GM21390 (cell line): ENCODE data around the gene TMEM131L.
"Not testable (repeated sequence)": the region's sequence is repeated elsewhere in the genome, so short reads cannot be mapped to it uniquely, and the experiment has no call there.

Experiments
- ATAC-seq: cut with Tn5 transposase; IDR thresholded peaks from one replicate; pipeline ENCODE4 v1.9.1; 2021; ENCODE audit not compliant: unreplicated experiment

TMEM131L gene

GRCh38 chr4:153466081-153466948 is at the start of gene TMEM131L:
Gene TMEM131L, plus strand, starts transcription at chr4:153466360. Its CDS starts 38 bp downstream, at chr4:153466398.
- ATAC-seq = peak; percentile 37

- not testable (repeated sequence) for ATAC-seq
Observed at GRCh38 chr4:153416456-153416855, 49.7 kb upstream of the TMEM131L start.

- no peak for ATAC-seq
Observed at GRCh38 chr4:153418121-153418520, 48.0 kb upstream of the TMEM131L start.

- ATAC-seq = no peak
Observed at GRCh38 chr4:153418558-153418957, 47.6 kb upstream of the TMEM131L start.

- ATAC-seq = no peak
Observed at GRCh38 chr4:153419029-153419428, 47.1 kb upstream of the TMEM131L start.

GRCh38 chr4:153419673-153420278 is 46.4 kb upstream of the TMEM131L start:
- no peak for ATAC-seq

GRCh38 chr4:153420361-153420760 is 45.8 kb upstream of the TMEM131L start:
- no peak for ATAC-seq

- peak; percentile 66 for ATAC-seq
Observed at GRCh38 chr4:153421941-153422340, 44.2 kb upstream of the TMEM131L start.

GRCh38 chr4:153426207-153426885 is 39.8 kb upstream of the TMEM131L start:
- ATAC-seq = peak; percentile 68

- ATAC-seq = no peak
Observed at GRCh38 chr4:153427363-153428071, 38.6 kb upstream of the TMEM131L start.

GRCh38 chr4:153428941-153429475 is 37.2 kb upstream of the TMEM131L start:
- no peak for ATAC-seq

GRCh38 chr4:153432965-153433753 is 33.0 kb upstream of the TMEM131L start:
- peak; percentile 89 for ATAC-seq

- no peak for ATAC-seq
Observed at GRCh38 chr4:153433754-153434105, 32.4 kb upstream of the TMEM131L start.

- no peak for ATAC-seq
Observed at GRCh38 chr4:153434190-153434589, 32.0 kb upstream of the TMEM131L start.

- ATAC-seq = peak; percentile 69
Observed at GRCh38 chr4:153438916-153439756, 27.0 kb upstream of the TMEM131L start.

- ATAC-seq = no peak
Observed at GRCh38 chr4:153439831-153440230, 26.3 kb upstream of the TMEM131L start.

- no peak for ATAC-seq
Observed at GRCh38 chr4:153440475-153440874, 25.7 kb upstream of the TMEM131L start.

GRCh38 chr4:153447175-153447905 is 18.8 kb upstream of the TMEM131L start:
- no peak for ATAC-seq
